GM15510 (cell line): Measurements from ENCODE around the gene DUS1L.

Experiments
- POLR2A ChIP-seq: IDR thresholded peaks from 3 replicates; pipeline ENCODE4 v1.6.1; 2011; ENCODE audit warnings: borderline replicate concordance; ENCODE audit not compliant: insufficient read length; ENCODE audit errors: extremely low read depth

DUS1L gene

DNA sequence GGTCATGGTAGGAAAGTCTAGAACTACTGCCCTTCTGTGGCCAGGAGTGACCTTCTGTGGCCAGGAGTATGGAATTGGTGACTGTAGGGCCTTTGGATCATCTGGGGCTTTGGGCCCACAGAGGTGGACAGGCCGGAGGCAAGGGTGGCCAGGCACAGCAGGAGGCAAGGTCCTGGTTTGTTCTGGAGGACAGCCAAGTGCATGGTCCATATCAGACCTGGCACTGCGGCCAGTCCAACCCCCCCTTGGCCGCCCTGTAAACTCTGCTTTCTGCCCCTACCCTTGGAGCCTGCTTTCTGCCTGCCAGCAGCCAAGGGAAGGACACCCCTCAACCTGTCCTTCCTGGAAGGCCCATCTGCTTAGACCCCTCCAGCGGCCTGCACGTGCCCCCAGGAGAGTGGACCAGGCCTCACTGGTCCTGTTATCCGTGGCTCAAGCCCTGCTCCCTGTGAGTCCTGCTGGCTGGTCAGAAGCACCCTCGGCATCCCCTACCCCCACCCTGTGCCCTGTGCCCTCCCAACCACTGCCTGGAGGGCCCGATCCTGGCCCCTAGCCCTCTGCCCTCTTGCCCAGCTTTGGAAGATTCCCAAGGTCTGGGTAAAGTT is 25.8 kb downstream of the DUS1L start:
- TF ChIP-seq POLR2A = no peak

- no peak for TF ChIP-seq POLR2A
These were observed 27.8 kb downstream of the DUS1L start for GRCh38 chr17:82037889-82038195.

GRCh38 chr17:82037092-82037888 is 28.3 kb downstream of the DUS1L start, which contains the start of gene DCXR:
Gene DCXR, minus strand, starts transcription at chr17:82037697. Its CDS starts 15 bp downstream, at chr17:82037682.
- peak; percentile 98 for TF ChIP-seq POLR2A

GRCh38 chr17:82036634-82037091 is 28.9 kb downstream of the DUS1L start:
- TF ChIP-seq POLR2A = no peak

DNA sequence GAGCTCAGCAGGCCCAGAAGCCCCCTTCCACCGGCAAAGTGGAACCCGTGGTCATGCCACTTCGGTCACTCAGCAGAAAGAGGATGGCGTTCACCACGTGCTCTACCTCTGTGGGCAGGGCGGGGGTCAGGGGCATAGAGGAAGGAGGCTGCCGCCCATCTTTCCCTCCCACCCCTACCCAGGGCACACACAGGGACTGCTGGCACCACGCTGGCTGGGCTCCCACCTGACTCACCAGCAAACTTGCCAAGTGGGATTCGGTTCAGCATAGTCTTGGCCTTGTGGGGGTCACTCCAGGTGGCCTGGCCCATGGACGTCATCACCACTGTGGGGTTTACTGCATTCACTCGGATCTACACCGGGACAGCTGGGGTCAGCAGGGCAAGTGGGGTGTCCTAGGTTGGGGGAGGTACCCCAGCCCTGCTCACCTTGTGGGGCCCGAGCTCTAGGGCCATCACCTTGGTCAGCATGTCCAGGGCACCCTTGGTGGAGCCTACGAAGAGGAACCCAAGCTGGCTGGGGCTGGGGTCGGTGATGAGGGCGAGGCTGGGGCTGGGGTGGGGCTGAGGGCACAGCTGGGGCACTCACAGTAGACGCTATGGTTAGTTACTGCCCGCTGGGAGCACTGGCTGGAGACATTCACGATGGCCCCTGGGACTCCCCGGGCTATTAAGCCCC is 29.5 kb downstream of the DUS1L start:
- TF ChIP-seq POLR2A = no peak

- TF ChIP-seq POLR2A = no peak
These were observed 30.1 kb downstream of the DUS1L start for GRCh38 chr17:82035488-82035887.

- TF ChIP-seq POLR2A = no peak
These were observed 31.1 kb downstream of the DUS1L start for GRCh38 chr17:82034371-82035011.

GRCh38 chr17:82033359-82034085 is 32.1 kb downstream of the DUS1L start:
- no peak for TF ChIP-seq POLR2A

DNA sequence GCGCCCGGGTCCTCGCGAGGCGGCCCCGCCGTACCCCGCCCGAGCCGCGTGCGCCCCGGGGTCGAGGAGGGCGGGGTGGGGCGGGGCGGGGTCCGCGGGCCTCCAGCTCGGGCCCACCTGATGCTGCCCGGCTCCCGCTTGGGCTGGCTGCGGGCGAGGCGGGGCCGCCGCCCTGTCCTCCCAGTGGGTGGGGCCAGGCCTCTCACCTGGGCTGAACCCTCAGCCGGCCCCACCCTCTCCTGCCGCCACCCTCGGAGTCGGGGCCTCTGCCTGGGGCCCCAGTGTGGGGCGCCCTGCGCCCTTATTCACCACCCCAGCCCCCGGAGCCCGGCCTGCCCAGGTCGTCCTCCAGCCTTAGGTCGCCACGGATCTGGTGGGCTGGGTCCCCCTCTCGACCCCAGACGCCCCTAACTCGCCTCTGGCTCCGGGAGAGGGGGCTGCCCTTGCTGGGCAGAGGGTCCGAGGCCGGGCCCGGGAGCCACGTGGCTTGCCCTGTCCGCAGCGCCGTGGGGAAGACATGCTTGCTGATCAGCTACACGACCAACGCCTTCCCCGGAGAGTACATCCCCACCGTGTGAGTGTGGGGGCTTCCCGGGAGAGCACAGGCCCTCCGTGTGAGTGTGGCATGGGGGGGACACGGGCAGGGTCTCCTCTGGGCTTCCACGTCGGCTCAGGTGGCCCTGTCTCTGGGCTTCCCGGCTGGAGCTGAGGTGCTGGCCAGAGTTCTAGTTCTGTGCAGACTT is 33.5 kb downstream of the DUS1L start:
- no peak for TF ChIP-seq POLR2A

GRCh38 chr17:82031303-82031884 is 34.2 kb downstream of the DUS1L start, which contains the start of gene RAC3:
Gene RAC3, plus strand, starts transcription at chr17:82031678. Its CDS starts 84 bp downstream, at chr17:82031762.
- no peak for TF ChIP-seq POLR2A

- TF ChIP-seq POLR2A = peak; percentile 17
These were observed 34.9 kb downstream of the DUS1L start for GRCh38 chr17:82030470-82031302.

GRCh38 chr17:82029990-82030469 is 35.6 kb downstream of the DUS1L start:
- no peak for TF ChIP-seq POLR2A
